Endothelial cell of hepatic sinusoid (primary cell): ENCODE measurements around the gene HMGN3.
"Not testable (repeated sequence)": the region's sequence is repeated elsewhere in the genome, so short reads cannot be mapped to it uniquely, and the experiment has no call there.

Source experiments
- in situ Hi-C: cut with HindIII; loops from 2 replicates; pipeline ENCODE4 v1.10.0; 2017; ENCODE audit warnings: low sequenced_read_pairs

The HMGN3 gene

GRCh38 chr6:79234150-79235022, at the start of gene HMGN3:
Gene HMGN3, minus strand, starts transcription at chr6:79234682.
- in situ Hi-C loops = loop anchor here (10.0 kb wide), 1 partner anchor 320 kb away; no protein-coding TSS in a partner anchor

- in situ Hi-C loops = no loop called here
These were observed 46.3 kb upstream of the HMGN3 start for GRCh38 chr6:79280756-79281155.

- in situ Hi-C loops = no loop called here
These were observed 42.6 kb upstream of the HMGN3 start for GRCh38 chr6:79277109-79277508.

- in situ Hi-C loops = no loop called here
These were observed 35.4 kb upstream of the HMGN3 start for GRCh38 chr6:79269877-79270276.

GRCh38 chr6:79267128-79267527, 32.6 kb upstream of the HMGN3 start:
- in situ Hi-C loops = no loop called here

GRCh38 chr6:79266051-79266450, 31.6 kb upstream of the HMGN3 start:
- in situ Hi-C loops = no loop called here

GRCh38 chr6:79263359-79263758, 28.9 kb upstream of the HMGN3 start:
- in situ Hi-C loops = no loop called here

GRCh38 chr6:79261666-79262065, 27.2 kb upstream of the HMGN3 start:
- in situ Hi-C loops = no loop called here

- in situ Hi-C loops = no loop called here
These were observed 26.3 kb upstream of the HMGN3 start for GRCh38 chr6:79260772-79261171.

GRCh38 chr6:79257381-79258205, 23.1 kb upstream of the HMGN3 start:
- in situ Hi-C loops = no loop called here

GRCh38 chr6:79256770-79257169, 22.3 kb upstream of the HMGN3 start:
- in situ Hi-C loops = not testable (repeated sequence)

- in situ Hi-C loops = not testable (repeated sequence)
These were observed 20.6 kb upstream of the HMGN3 start for GRCh38 chr6:79255086-79255485.

- in situ Hi-C loops = no loop called here
These were observed 16.1 kb upstream of the HMGN3 start for GRCh38 chr6:79250559-79250958.

- in situ Hi-C loops = no loop called here
These were observed 15.6 kb upstream of the HMGN3 start for GRCh38 chr6:79250107-79250514.

GRCh38 chr6:79249136-79249535, 14.7 kb upstream of the HMGN3 start:
- in situ Hi-C loops = no loop called here

GRCh38 chr6:79246891-79247290, 12.4 kb upstream of the HMGN3 start:
- in situ Hi-C loops = no loop called here

- in situ Hi-C loops = no loop called here
These were observed 6.7 kb upstream of the HMGN3 start for GRCh38 chr6:79241228-79241627.

- in situ Hi-C loops = no loop called here
These were observed 6.0 kb upstream of the HMGN3 start for GRCh38 chr6:79240509-79240908.

- in situ Hi-C loops = loop anchor here (10.0 kb wide), 1 partner anchor 325 kb away; no protein-coding TSS in a partner anchor
These were observed 5.2 kb upstream of the HMGN3 start for GRCh38 chr6:79239536-79240168.

- in situ Hi-C loops = loop anchor here (10.0 kb wide), 1 partner anchor 324 kb away; no protein-coding TSS in a partner anchor
These were observed 4.4 kb upstream of the HMGN3 start for GRCh38 chr6:79238919-79239318.

GRCh38 chr6:79236711-79237110, 2.2 kb upstream of the HMGN3 start:
- in situ Hi-C loops = loop anchor here (10.0 kb wide), 1 partner anchor 322 kb away; no protein-coding TSS in a partner anchor
